Muscle of leg (tissue), 11 donors: ENCODE measurements around the gene ANXA5. TPM values are rescaled to one million over a fixed set of nuclear protein-coding genes. Genes with fewer than 3 reads are reported as not detected.

Source experiments
- DNase-seq: peaks from one replicate; pipeline ENCODE4 v3.0.0; 2013
- H3K27ac ChIP-seq: one replicate; pipeline ENCODE4 v1.5.1; 2013; ENCODE audit warnings: mild to moderate bottlenecking, low read length, control low read depth
- H3K27me3 ChIP-seq: one replicate; pipeline ENCODE4 v1.6.1; 2013; ENCODE audit warnings: low read length; ENCODE audit not compliant: control insufficient read depth, insufficient read depth
- H3K36me3 ChIP-seq: one replicate; pipeline ENCODE4 v1.6.1; 2013; ENCODE audit warnings: low read length; ENCODE audit not compliant: control insufficient read depth, insufficient read depth
- H3K4me1 ChIP-seq: one replicate; pipeline ENCODE4 v1.6.1; 2013; ENCODE audit warnings: low read length; ENCODE audit not compliant: control insufficient read depth, insufficient read depth
- H3K4me3 ChIP-seq: one replicate; pipeline ENCODE4 v1.5.1; 2013; ENCODE audit warnings: low read length, control low read depth
- H3K9me3 ChIP-seq: replicated peaks from 2 replicates; pipeline ENCODE4 v1.6.1; 2013; ENCODE audit warnings: low read depth, low read length; ENCODE audit not compliant: control insufficient read depth
- WGBS: methylation state at CpG from one replicate; pipeline ENCODE4 v1.1.5; 2013; ENCODE audit warnings: missing lambda C conversion rate; ENCODE audit not compliant: insufficient coverage; 5-methylcytosine and 5-hydroxymethylcytosine counted together
- polyA plus RNA-seq, 8 donors: library from polyadenylated mRNA; unstranded; fragments of 120-200 nt; gene quantifications; one replicate each; pipeline versions ENCODE4 v1.2.1 to v1.2.3, GENCODE V29; 2013; ENCODE audit warnings: inconsistent platforms in 1 of 8, low replicate concordance in 1 of 8; ENCODE audit not compliant: insufficient read length in 8 of 8, insufficient read depth in 1 of 8
- total RNA-seq: library from RNA; stranded (reverse); fragments of 120-200 nt; gene quantifications from one replicate; pipeline ENCODE4 v1.2.4, GENCODE V29; 2013

The ANXA5 gene
- total and polyA plus RNA-seq, 9 donors, result 201 to 498 (median 310) TPM

- H3K27me3 ChIP-seq, result no peaks in the 10 kb centered on the region
- DNase-seq, result no peak
- no peak overlapping the region for H3K27ac ChIP-seq
- no peaks in the 10 kb centered on the region for H3K9me3 ChIP-seq
- H3K4me3 ChIP-seq, result no peak overlapping the region
- peaks cover 30% of the 10 kb centered on the region for H3K36me3 ChIP-seq
- peaks cover 6% of the 10 kb centered on the region for H3K4me1 ChIP-seq
- 100% methylated on average over 2 of the region's 2 CpGs for WGBS
Measured at GRCh38 chr4:121685257-121685656, 11.5 kb downstream of the ANXA5 start.

DNA sequence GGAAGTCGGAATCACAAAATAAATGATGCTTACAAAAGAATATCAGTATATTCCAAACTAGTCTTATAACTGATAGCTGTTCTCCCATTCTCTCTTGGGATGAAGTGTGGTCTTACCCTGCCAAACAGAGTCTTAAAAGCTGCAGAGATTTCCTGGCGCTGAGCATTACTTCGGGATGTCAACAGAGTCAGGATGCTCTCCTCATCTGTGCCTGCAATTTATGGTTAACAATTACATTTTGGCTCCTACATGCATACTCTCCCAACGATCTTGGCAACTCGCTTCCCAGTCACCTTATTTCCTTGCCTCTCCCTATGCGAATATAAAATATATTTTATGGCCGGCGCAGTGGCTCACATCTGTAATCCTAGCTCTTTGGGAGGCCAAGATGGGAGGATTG lies 12.2 kb downstream of the ANXA5 start:
- Histone ChIP-seq H3K9me3 (no peaks in the 10 kb centered on the region), H3K36me3 (peaks cover 27% of the 10 kb centered on the region), H3K27me3 (no peaks in the 10 kb centered on the region), H3K4me3 (no peak overlapping the region), H3K27ac (no peak overlapping the region), H3K4me1 (no peaks in the 10 kb centered on the region)
- 82% methylated on average over 2 of the region's 8 CpGs for WGBS
- DNase-seq, result peak; percentile 94

- Histone ChIP-seq H3K4me3 (no peak overlapping the region), H3K4me1 (no peaks in the 10 kb centered on the region), H3K9me3 (no peaks in the 10 kb centered on the region), H3K27me3 (no peaks in the 10 kb centered on the region), H3K27ac (no peak overlapping the region), H3K36me3 (peaks cover 31% of the 10 kb centered on the region)
- WGBS, result no CpG with 5 or more reads among the region's 1 CpG
- no peak for DNase-seq
Measured at GRCh38 chr4:121684016-121684415, 12.8 kb downstream of the ANXA5 start.

- Histone ChIP-seq H3K36me3 (peaks cover 37% of the 10 kb centered on the region), H3K4me1 (no peaks in the 10 kb centered on the region), H3K27ac (no peak overlapping the region), H3K4me3 (no peak overlapping the region), H3K27me3 (no peaks in the 10 kb centered on the region), H3K9me3 (no peaks in the 10 kb centered on the region)
- 71% methylated on average over 1 of the region's 3 CpGs for WGBS
- DNase-seq, result no peak
Measured at GRCh38 chr4:121680571-121680970, 16.2 kb downstream of the ANXA5 start.

- Histone ChIP-seq H3K9me3 (no peaks in the 10 kb centered on the region), H3K27ac (no peak overlapping the region), H3K4me3 (no peak overlapping the region), H3K27me3 (no peaks in the 10 kb centered on the region), H3K36me3 (peaks cover 32% of the 10 kb centered on the region), H3K4me1 (no peaks in the 10 kb centered on the region)
- 94% methylated on average over 2 of the region's 4 CpGs for WGBS
- no peak for DNase-seq
Measured at GRCh38 chr4:121679951-121680350, 16.8 kb downstream of the ANXA5 start.

DNA sequence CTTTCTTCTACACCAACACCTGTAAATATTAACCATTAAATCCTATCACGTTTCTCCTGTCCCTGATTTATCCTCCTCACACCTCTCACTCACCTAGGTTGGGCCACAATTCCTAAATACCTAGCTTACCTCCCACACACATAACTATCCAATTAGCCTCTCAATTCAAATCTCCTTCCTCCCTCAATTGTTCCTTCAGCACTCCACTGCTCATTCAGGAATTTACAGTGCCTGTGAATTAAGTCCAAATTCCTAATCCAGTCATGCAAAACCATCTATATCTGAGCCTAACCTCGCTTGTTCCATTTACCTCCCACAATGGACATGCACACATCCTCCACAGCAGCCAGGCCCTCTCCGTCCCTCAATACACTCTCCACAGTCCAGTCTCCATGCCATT lies 17.5 kb downstream of the ANXA5 start:
- Histone ChIP-seq H3K36me3 (peaks cover 30% of the 10 kb centered on the region), H3K27ac (no peak overlapping the region), H3K9me3 (no peaks in the 10 kb centered on the region), H3K4me1 (no peaks in the 10 kb centered on the region), H3K4me3 (no peak overlapping the region), H3K27me3 (no peaks in the 10 kb centered on the region)
- no peak for DNase-seq
- 96% methylated on average over 2 of the region's 3 CpGs for WGBS

GRCh38 chr4:121677524-121677923 lies 19.3 kb downstream of the ANXA5 start:
- WGBS, result no CpG with 5 or more reads among the region's 1 CpG

GRCh38 chr4:121676345-121677075 lies 20.3 kb downstream of the ANXA5 start:
- H3K27ac ChIP-seq, result no peak overlapping the region
- H3K4me3 ChIP-seq, result no peak overlapping the region
- no peaks in the 10 kb centered on the region for H3K27me3 ChIP-seq
- 63% methylated on average over 3 of the region's 6 CpGs for WGBS
- H3K4me1 ChIP-seq, result no peaks in the 10 kb centered on the region
- H3K36me3 ChIP-seq, result peaks cover 39% of the 10 kb centered on the region
- H3K9me3 ChIP-seq, result no peaks in the 10 kb centered on the region
- DNase-seq, result no peak

More at GRCh38 chr4:121677524-121677923, 19.3 kb downstream of the ANXA5 start:
- Histone ChIP-seq H3K4me1 (no peaks in the 10 kb centered on the region), H3K9me3 (no peaks in the 10 kb centered on the region), H3K4me3 (no peak overlapping the region), H3K36me3 (peaks cover 31% of the 10 kb centered on the region), H3K27ac (no peak overlapping the region), H3K27me3 (no peaks in the 10 kb centered on the region)
- no peak for DNase-seq

GRCh38 chr4:121675715-121676114 lies 21.1 kb downstream of the ANXA5 start:
- no CpG with 5 or more reads among the region's 2 CpGs for WGBS

GRCh38 chr4:121674696-121675095 lies 22.1 kb downstream of the ANXA5 start:
- Histone ChIP-seq H3K9me3 (no peaks in the 10 kb centered on the region), H3K36me3 (peaks cover 39% of the 10 kb centered on the region), H3K27me3 (no peaks in the 10 kb centered on the region), H3K4me1 (no peaks in the 10 kb centered on the region), H3K4me3 (no peak overlapping the region), H3K27ac (no peak overlapping the region)
- 100% methylated on average over 1 of the region's 2 CpGs for WGBS
- no peak for DNase-seq

More at GRCh38 chr4:121675715-121676114, 21.1 kb downstream of the ANXA5 start:
- no peaks in the 10 kb centered on the region for H3K27me3 ChIP-seq
- no peak for DNase-seq
- no peak overlapping the region for H3K4me3 ChIP-seq
- H3K4me1 ChIP-seq, result no peaks in the 10 kb centered on the region
- no peak overlapping the region for H3K27ac ChIP-seq
- H3K36me3 ChIP-seq, result peaks cover 42% of the 10 kb centered on the region
- H3K9me3 ChIP-seq, result no peaks in the 10 kb centered on the region
